ENCODE results near the gene RAB5A.
"Not testable (repeated sequence)": the region's sequence is repeated elsewhere in the genome, so short reads cannot be mapped to it uniquely, and the experiment has no call there.

Gene RAB5A

GRCh38 chr3:19970327-19970726 is 23.4 kb downstream of the RAB5A start:
- no peak overlapping the region for H3K4me3 Mint-ChIP-seq
- H3K36me3 Mint-ChIP-seq (ENCODE audit: low read depth), result peaks cover 43% of the 10 kb centered on the region
- peaks cover 34% of the 10 kb centered on the region for H3K4me1 Mint-ChIP-seq (ENCODE audit: low read depth)
- H3K27me3 Mint-ChIP-seq, result no peaks in the 10 kb centered on the region
- no peaks in the 10 kb centered on the region for H3K9me3 Mint-ChIP-seq
- no peak overlapping the region for H3K27ac Mint-ChIP-seq

GRCh38 chr3:19972054-19972453 is 25.2 kb downstream of the RAB5A start:
- Mint-ChIP-seq H3K4me1 (ENCODE audit: low read depth) (peaks cover 18% of the 10 kb centered on the region), H3K4me3 (no peak overlapping the region), H3K36me3 (ENCODE audit: low read depth) (peaks cover 42% of the 10 kb centered on the region), H3K9me3 (no peaks in the 10 kb centered on the region), H3K27me3 (no peaks in the 10 kb centered on the region), H3K27ac (no peak overlapping the region)

- H3K27me3 Mint-ChIP-seq; H3K27ac Mint-ChIP-seq; H3K4me3 Mint-ChIP-seq; H3K4me1 Mint-ChIP-seq (ENCODE audit: low read depth); H3K9me3 Mint-ChIP-seq: not testable (repeated sequence)
- peaks cover 33% of the 10 kb centered on the region for H3K36me3 Mint-ChIP-seq (ENCODE audit: low read depth)
Observed at GRCh38 chr3:19988904-19989303, 42.0 kb downstream of the RAB5A start.

DNA sequence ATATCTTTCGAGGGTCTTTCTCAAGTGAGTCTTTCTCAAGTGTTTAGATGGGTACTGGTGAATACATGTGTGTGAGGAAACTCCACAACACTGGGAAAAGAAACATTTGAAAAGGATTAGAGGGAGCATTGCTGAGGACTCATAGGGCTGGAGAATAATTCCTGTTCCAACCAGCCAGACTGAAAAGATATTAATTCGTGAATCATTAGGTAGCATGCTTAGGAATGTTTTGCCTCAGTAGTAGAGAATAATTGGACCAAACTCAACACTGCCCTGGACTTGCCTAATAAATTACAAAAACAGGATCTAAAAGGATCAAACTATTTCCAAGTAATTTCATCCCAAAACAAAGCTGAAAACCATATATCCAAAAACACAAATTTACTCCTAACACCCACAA is 47.9 kb downstream of the RAB5A start:
- Mint-ChIP-seq H3K9me3 (no peaks in the 10 kb centered on the region), H3K27ac (no peak overlapping the region), H3K36me3 (ENCODE audit: low read depth) (no peaks in the 10 kb centered on the region), H3K27me3 (no peaks in the 10 kb centered on the region), H3K4me1 (ENCODE audit: low read depth) (no peaks in the 10 kb centered on the region), H3K4me3 (no peak overlapping the region)

GRCh38 chr3:19997502-19997901 is 50.6 kb downstream of the RAB5A start:
- H3K9me3 Mint-ChIP-seq, result no peaks in the 10 kb centered on the region
- H3K27ac Mint-ChIP-seq, result no peak overlapping the region
- H3K4me3 Mint-ChIP-seq, result no peak overlapping the region
- H3K36me3 Mint-ChIP-seq (ENCODE audit: low read depth), result no peaks in the 10 kb centered on the region
- H3K27me3 Mint-ChIP-seq, result no peaks in the 10 kb centered on the region
- H3K4me1 Mint-ChIP-seq (ENCODE audit: low read depth), result no peaks in the 10 kb centered on the region

- H3K36me3 Mint-ChIP-seq (ENCODE audit: low read depth), result no peaks in the 10 kb centered on the region
- no peak overlapping the region for H3K4me3 Mint-ChIP-seq
- no peaks in the 10 kb centered on the region for H3K27me3 Mint-ChIP-seq
- no peaks in the 10 kb centered on the region for H3K4me1 Mint-ChIP-seq (ENCODE audit: low read depth)
- H3K9me3 Mint-ChIP-seq, result no peaks in the 10 kb centered on the region
- H3K27ac Mint-ChIP-seq, result no peak overlapping the region
Observed at GRCh38 chr3:20001932-20002331, 55.0 kb downstream of the RAB5A start.

GRCh38 chr3:20007960-20008359 is 61.1 kb downstream of the RAB5A start:
- no peak overlapping the region for H3K27ac Mint-ChIP-seq

DNA sequence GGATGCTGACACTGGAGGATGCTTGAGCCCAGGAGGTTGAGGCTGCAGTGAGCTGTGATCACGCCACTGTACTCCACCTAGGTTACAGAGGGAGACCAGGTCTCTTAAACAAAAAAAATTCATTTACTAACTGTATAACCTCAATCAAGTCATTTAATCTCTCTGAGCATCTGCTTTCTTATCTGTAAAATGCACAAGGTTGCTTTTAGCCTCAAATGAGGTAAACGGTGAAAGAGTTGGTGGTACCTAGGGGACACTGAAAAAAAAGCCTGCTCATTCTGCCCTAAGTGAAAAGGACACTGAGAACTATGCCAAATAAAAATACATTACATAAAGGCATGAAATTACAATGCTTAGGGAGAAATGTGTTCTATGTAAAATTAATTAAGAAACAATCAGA is 61.7 kb downstream of the RAB5A start:
- Mint-ChIP-seq H3K9me3 (no peaks in the 10 kb centered on the region), H3K27ac (no peak overlapping the region), H3K27me3 (no peaks in the 10 kb centered on the region), H3K4me1 (ENCODE audit: low read depth) (no peaks in the 10 kb centered on the region), H3K4me3 (no peak overlapping the region), H3K36me3 (ENCODE audit: low read depth) (no peaks in the 10 kb centered on the region)

More at GRCh38 chr3:20007960-20008359, 61.1 kb downstream of the RAB5A start:
- H3K4me3 Mint-ChIP-seq, result no peak overlapping the region
- H3K36me3 Mint-ChIP-seq (ENCODE audit: low read depth), result no peaks in the 10 kb centered on the region
- no peaks in the 10 kb centered on the region for H3K27me3 Mint-ChIP-seq
- no peaks in the 10 kb centered on the region for H3K4me1 Mint-ChIP-seq (ENCODE audit: low read depth)
- H3K9me3 Mint-ChIP-seq, result no peaks in the 10 kb centered on the region

DNA sequence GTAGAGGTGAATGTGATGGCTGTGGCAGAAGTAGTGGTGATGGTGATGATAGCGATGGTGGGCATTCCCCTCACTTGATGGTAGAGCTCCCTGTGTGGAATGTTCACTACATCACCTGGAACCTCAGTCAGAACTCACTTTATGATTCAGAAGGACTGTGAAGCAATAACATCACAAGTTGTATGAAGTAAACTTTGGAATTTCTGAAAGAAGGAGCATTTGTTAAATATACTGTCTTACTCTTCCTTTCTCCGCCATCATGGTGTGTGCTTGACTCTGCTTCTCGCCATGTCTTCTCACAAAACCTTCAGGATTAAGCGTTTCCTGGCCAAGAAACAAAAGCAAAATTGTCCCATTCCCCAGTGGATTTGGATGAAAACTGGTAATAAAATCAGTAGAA is 65.3 kb downstream of the RAB5A start, which contains the start of gene PP2D1:
Gene PP2D1 (minus strand): TSS at position 101 of the 400 bp plus-strand sequence. CDS start 192 bp downstream, outside the sequence.
- no peaks in the 10 kb centered on the region for H3K27me3 Mint-ChIP-seq
- H3K36me3 Mint-ChIP-seq (ENCODE audit: low read depth), result no peaks in the 10 kb centered on the region
- no peak within 1 kb of the TSS for H3K4me3 Mint-ChIP-seq
- H3K27ac Mint-ChIP-seq, result no peak within 1 kb of the TSS
- H3K4me1 Mint-ChIP-seq (ENCODE audit: low read depth), result no peaks in the 10 kb centered on the region
- no peaks in the 10 kb centered on the region for H3K9me3 Mint-ChIP-seq

DNA sequence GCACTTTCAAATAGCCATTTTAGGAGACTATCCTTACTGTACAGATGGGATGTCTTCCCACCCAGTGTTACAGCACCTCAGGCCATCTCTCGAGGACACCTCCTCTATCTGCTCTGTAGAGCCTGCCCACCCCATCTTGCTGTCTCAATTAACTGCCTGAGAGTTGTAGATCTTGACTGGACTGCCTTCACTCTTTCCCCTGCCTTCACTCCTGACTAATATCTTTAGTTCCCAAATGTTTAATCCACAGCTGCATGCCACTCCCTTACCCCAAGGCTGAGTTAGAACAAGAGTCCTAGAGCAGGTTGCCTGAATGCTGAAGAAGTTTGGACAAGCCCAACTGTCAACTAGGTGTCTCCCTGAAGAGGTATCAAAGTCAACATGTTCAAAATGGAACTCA is 66.5 kb downstream of the RAB5A start:
- Mint-ChIP-seq H3K4me1 (ENCODE audit: low read depth) (no peaks in the 10 kb centered on the region), H3K27me3 (no peaks in the 10 kb centered on the region), H3K4me3 (no peak overlapping the region), H3K27ac (no peak overlapping the region), H3K9me3 (no peaks in the 10 kb centered on the region), H3K36me3 (ENCODE audit: low read depth) (no peaks in the 10 kb centered on the region)

- Mint-ChIP-seq H3K4me3 (no peak overlapping the region), H3K27ac (no peak overlapping the region), H3K36me3 (ENCODE audit: low read depth) (no peaks in the 10 kb centered on the region), H3K9me3 (no peaks in the 10 kb centered on the region), H3K4me1 (ENCODE audit: low read depth) (no peaks in the 10 kb centered on the region), H3K27me3 (no peaks in the 10 kb centered on the region)
Observed at GRCh38 chr3:20015525-20015924, 68.6 kb downstream of the RAB5A start.

DNA sequence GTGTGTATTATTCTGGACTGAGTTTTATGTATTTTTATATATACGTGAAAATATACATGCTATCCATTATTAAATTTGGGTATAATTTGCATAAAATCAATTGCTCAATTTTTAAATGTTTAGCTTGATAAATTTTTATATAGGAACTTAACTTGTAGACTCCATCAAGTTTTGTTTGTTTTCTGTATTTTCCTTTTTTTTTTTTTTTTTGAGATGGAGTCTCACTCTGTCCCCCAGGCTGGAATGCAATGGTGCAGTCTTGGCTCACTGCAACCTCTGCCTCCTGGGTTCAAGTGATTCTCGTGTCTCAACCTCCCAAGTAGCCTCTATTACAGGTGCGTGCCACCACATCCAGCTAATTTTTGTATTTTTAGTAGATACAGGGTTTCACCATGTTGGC is 69.2 kb downstream of the RAB5A start:
- not testable (repeated sequence) for H3K9me3 Mint-ChIP-seq; H3K27ac Mint-ChIP-seq; H3K36me3 Mint-ChIP-seq (ENCODE audit: low read depth); H3K27me3 Mint-ChIP-seq; H3K4me3 Mint-ChIP-seq; H3K4me1 Mint-ChIP-seq (ENCODE audit: low read depth)

GRCh38 chr3:20022954-20023622 is 76.2 kb downstream of the RAB5A start:
- Mint-ChIP-seq H3K9me3 (no peaks in the 10 kb centered on the region), H3K27ac (no peak overlapping the region), H3K4me1 (ENCODE audit: low read depth) (no peaks in the 10 kb centered on the region), H3K36me3 (ENCODE audit: low read depth) (no peaks in the 10 kb centered on the region), H3K27me3 (no peaks in the 10 kb centered on the region), H3K4me3 (no peak overlapping the region)

GRCh38 chr3:20023623-20024405 is 76.9 kb downstream of the RAB5A start:
- no peaks in the 10 kb centered on the region for H3K9me3 Mint-ChIP-seq

DNA sequence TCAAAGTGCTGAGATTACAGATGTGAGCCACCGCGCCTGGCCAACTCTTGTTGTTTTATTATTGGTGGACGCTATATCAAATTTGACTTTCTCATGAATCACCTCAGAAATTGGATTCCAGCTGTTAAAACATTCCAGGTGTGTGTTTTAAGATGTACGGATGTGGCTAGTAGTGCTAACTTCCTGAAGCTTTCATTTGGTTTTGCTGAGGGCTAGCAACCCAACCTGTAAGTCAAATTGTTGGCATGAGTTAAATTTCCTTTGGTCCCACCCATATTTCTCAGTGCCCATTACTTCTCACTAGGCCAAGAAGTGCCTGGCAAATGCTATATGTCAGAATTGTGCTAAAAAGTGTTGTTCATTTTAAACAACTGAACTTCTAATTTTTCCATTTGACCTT is 80.2 kb downstream of the RAB5A start:
- H3K36me3 Mint-ChIP-seq (ENCODE audit: low read depth), result no peaks in the 10 kb centered on the region
- H3K27me3 Mint-ChIP-seq, result no peaks in the 10 kb centered on the region
- H3K4me1 Mint-ChIP-seq (ENCODE audit: low read depth), result no peaks in the 10 kb centered on the region
- H3K27ac Mint-ChIP-seq, result no peak overlapping the region
- H3K9me3 Mint-ChIP-seq, result no peaks in the 10 kb centered on the region
- no peak overlapping the region for H3K4me3 Mint-ChIP-seq

More at GRCh38 chr3:20023623-20024405, 76.9 kb downstream of the RAB5A start:
- Mint-ChIP-seq H3K36me3 (ENCODE audit: low read depth) (no peaks in the 10 kb centered on the region), H3K4me3 (no peak overlapping the region), H3K27ac (no peak overlapping the region), H3K4me1 (ENCODE audit: low read depth) (no peaks in the 10 kb centered on the region), H3K27me3 (no peaks in the 10 kb centered on the region)

Measured in stimulated activated naive CD8-positive, alpha-beta T cell treated with anti-CD3 and anti-CD28 coated beads, Interleukin-15, Interleukin-2, amounts not matched to agents 100 ng/mL and 50 ng/mL, for 24 hours (primary cell).